Vagina (tissue), 2 donors: ENCODE measurements around the gene DUSP8. TPM values are rescaled to one million over a fixed set of nuclear protein-coding genes. Genes with fewer than 3 reads are reported as not detected.
"Not testable (repeated sequence)": the region's sequence is repeated elsewhere in the genome, so short reads cannot be mapped to it uniquely, and the experiment has no call there.

Experiments used
- DNase-seq, 2 donors: peaks; one replicate each; pipeline ENCODE4 v3.0.0-alpha.2; 2017; ENCODE audit errors: extremely low spot score in 2 of 2
- H3K27ac ChIP-seq: fragments of 200-600 bp; sonication (generic); one replicate; pipeline ENCODE4 v1.5.1; 2019
- H3K27me3 ChIP-seq: fragments of 200-600 bp; sonication (generic); one replicate; pipeline ENCODE4 v1.5.1; 2019
- H3K36me3 ChIP-seq, 2 donors: fragments of 200-600 bp; sonication (generic); one replicate each; pipeline ENCODE4 v1.5.1; 2017 to 2019
- H3K4me1 ChIP-seq: fragments of 200-600 bp; sonication (generic); one replicate; pipeline ENCODE4 v1.5.1; 2019
- H3K4me3 ChIP-seq, 2 donors: fragments of 200-600 bp; sonication (generic); 1 replicate in 1 of 2; 2 replicates in 1 of 2; pipeline ENCODE4 v1.5.1; 2016 to 2019
- H3K9me3 ChIP-seq: fragments of 200-600 bp; sonication (generic); one replicate; pipeline ENCODE4 v1.5.1; 2019
- POLR2A ChIP-seq, 2 donors: fragments of 450-650 bp; IDR thresholded peaks; one replicate each; pipeline ENCODE4 v1.6.1; 2017; ENCODE audit warnings: antibody characterized with exemption in 2 of 2, mild to moderate bottlenecking in 2 of 2, moderate library complexity in 2 of 2
- POLR2AphosphoS5 ChIP-seq, 2 donors: sonication (generic); formaldehyde crosslinking; IDR thresholded peaks; one replicate each; pipeline ENCODE4 v1.9.0; 2017; ENCODE audit warnings: antibody characterized with exemption in 2 of 2, mild to moderate bottlenecking in 2 of 2, low read depth in 1 of 2; ENCODE audit not compliant: insufficient read depth in 1 of 2
- intact Hi-C: fragments of 100-400 bp; cut with DNase I; formaldehyde crosslinking; loops from one replicate; pipeline ENCODE4 v1.15.1; 2023
- total RNA-seq: library from RNA; depleted of rRNA; stranded (reverse); fragments of >200 nt; gene quantifications from one replicate; pipeline ENCODE4 v1.2.3, GENCODE V29; 2016
- TF ChIP-seq, protein P1 (sequence below), 3 experiments: fragments of 450-650 bp in 2 of 3; fragments of 200-600 bp in 1 of 3; sonication (generic) in 1 of 3; IDR thresholded peaks; one replicate each; pipeline ENCODE4 v1.5.1; 2017 to 2019; ENCODE audit warnings: antibody characterized with exemption in 3 of 3, mild to moderate bottlenecking in 2 of 3, moderate library complexity in 2 of 3

Gene DUSP8
- total RNA-seq, 1 donor from 2014 or later, result 2.9 TPM

DNA sequence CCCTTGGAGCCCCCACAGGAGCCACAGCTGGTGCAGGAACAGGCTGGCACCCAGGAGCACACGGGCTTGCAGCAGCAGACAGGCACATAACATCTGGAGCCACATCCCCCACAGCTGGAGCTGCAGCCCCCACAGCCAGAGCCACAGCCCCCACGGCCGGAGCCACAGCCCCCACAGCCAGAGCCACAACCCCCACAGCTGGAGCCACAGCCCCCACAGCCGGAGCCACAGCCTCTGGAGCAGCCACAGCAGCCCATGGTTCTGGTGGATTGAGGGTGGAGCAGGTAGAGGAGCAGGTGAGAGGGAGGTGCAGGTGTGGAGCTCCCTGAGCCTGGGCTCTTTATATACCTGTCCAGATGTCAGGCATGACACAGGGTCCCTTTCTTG, 25.9 kb upstream of the DUSP8 start, which contains the start of gene KRTAP5-2:
TSS of gene KRTAP5-2 (minus strand) at position 301 of the 387 bp plus-strand sequence. CDS start at position 257, 44 bp downstream.
- Histone ChIP-seq H3K27ac (no peak within 1 kb of the TSS), H3K27me3 (no peaks in the 10 kb centered on the region), H3K9me3 (no peaks in the 10 kb centered on the region), H3K4me3 (no peak within 1 kb of the TSS), H3K36me3 (no peaks in the 10 kb centered on the region), H3K4me1 (no peaks in the 10 kb centered on the region)
- TF ChIP-seq POLR2AphosphoS5 (IDR thresholded peaks at IDR 0.05; ENCODE audit: insufficient read depth in 1 of 2, low read depth in 1 of 2), result no peak
- TF ChIP-seq, protein P1, sequence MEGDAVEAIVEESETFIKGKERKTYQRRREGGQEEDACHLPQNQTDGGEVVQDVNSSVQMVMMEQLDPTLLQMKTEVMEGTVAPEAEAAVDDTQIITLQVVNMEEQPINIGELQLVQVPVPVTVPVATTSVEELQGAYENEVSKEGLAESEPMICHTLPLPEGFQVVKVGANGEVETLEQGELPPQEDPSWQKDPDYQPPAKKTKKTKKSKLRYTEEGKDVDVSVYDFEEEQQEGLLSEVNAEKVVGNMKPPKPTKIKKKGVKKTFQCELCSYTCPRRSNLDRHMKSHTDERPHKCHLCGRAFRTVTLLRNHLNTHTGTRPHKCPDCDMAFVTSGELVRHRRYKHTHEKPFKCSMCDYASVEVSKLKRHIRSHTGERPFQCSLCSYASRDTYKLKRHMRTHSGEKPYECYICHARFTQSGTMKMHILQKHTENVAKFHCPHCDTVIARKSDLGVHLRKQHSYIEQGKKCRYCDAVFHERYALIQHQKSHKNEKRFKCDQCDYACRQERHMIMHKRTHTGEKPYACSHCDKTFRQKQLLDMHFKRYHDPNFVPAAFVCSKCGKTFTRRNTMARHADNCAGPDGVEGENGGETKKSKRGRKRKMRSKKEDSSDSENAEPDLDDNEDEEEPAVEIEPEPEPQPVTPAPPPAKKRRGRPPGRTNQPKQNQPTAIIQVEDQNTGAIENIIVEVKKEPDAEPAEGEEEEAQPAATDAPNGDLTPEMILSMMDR (IDR thresholded peaks at IDR 0.05), result no peak
- TF ChIP-seq POLR2A (IDR thresholded peaks at IDR 0.05), result no peak
- intact Hi-C loops, result no loop called here
- no peak for DNase-seq

DNA sequence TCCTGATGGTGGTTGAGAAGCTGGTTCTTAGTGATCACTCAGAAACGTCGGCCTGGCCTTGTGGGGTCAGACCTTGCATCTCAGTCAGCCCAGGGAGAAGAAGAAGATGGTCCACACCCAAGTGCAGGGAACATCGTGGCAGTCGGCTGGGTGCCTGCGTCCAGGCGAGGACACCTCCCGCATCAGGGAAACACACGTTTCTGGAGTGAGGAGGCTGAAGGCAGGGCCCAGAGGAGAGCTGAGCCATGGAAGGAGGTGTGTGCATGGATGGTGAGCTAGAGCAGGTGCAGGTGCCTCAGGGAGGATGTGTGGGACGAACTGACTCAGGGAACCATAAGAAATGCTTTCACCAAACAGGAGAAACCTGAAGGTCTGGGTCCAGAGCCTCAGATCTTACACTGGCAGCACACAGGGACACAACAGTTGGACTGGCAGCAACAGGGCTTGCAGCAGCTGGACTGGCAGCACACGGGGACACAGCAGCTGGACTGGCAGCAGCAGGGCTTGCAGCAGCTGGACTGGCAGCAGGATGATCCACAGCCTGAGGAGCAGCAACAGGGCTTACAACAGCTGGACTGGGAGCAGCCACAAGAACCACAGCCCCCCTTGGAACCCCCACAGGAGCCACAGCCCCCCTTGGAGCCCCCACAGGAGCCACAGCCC, 25.4 kb upstream of the DUSP8 start:
- Histone ChIP-seq H3K36me3 (no peaks in the 10 kb centered on the region), H3K4me3 (no peak overlapping the region), H3K27me3 (no peaks in the 10 kb centered on the region), H3K27ac (no peak overlapping the region), H3K4me1 (no peaks in the 10 kb centered on the region), H3K9me3 (no peaks in the 10 kb centered on the region)
- DNase-seq, result no peak
- TF ChIP-seq POLR2AphosphoS5 (IDR thresholded peaks at IDR 0.05; ENCODE audit: insufficient read depth in 1 of 2, low read depth in 1 of 2) (no peak), POLR2A (IDR thresholded peaks at IDR 0.05) (no peak)
- TF ChIP-seq, protein P1 (IDR thresholded peaks at IDR 0.05), result no peak
- intact Hi-C loops, result no loop called here

DNA sequence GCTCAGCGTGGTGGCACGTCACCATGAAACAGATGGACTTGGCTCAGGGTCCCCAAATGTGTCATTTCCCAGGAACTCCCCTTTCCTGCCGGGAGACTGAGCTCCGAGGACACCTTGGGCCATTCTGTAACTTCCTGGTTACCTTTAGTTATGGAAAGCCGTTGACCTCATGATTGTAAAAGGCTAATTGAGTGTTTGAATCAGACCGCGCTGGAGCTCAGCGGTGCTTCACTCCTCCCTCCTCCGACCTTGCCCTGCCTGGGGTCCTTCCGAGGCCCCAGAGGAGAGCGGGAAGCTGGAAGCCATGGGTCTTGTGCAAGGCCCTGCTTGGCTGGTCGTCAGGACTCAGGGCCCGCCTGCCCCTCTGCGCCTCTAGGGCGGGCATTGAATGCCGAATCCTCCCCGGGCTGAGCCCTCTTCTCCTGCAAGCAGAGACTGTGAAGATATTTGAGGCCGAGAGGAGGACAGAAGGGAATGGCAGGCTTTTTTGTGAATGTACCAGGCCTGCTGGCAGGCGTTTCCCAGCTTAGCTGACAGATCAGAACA, 24.6 kb upstream of the DUSP8 start:
- H3K4me1 ChIP-seq, H3K27me3 ChIP-seq, DNase-seq, H3K9me3 ChIP-seq, H3K27ac ChIP-seq, intact Hi-C loops, H3K36me3 ChIP-seq, H3K4me3 ChIP-seq: not testable (repeated sequence)

DNA sequence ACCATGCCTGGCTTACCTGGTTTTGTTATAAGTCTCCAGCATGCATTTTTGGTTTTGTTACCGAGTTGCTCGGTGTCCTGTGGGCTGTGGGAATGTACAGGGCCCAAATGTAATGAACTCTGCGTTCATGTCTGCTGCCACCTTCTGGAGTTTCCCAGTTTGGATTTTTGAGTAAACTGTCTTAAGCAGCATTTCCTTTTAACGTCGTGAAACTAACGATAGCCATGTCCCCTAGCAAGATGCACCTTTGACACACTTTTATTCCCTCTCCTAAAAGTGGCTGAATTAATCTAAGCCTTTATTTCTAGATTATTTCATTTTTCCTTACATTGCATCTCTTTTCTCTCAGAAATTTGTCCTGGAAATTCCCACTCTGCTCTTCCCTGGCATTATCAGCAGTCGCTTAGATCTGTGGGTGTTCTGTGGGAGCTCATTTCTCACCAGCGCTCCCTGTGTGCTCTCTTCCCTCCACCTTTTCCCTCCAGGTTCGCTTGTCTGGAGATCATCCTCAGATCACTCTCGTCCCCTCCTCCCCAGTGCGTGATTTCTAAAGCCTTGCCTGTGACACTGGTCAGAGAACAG, 24.0 kb upstream of the DUSP8 start:
- H3K4me1 ChIP-seq, H3K4me3 ChIP-seq, H3K9me3 ChIP-seq, DNase-seq, H3K27ac ChIP-seq, H3K36me3 ChIP-seq, H3K27me3 ChIP-seq, intact Hi-C loops: not testable (repeated sequence)

DNA sequence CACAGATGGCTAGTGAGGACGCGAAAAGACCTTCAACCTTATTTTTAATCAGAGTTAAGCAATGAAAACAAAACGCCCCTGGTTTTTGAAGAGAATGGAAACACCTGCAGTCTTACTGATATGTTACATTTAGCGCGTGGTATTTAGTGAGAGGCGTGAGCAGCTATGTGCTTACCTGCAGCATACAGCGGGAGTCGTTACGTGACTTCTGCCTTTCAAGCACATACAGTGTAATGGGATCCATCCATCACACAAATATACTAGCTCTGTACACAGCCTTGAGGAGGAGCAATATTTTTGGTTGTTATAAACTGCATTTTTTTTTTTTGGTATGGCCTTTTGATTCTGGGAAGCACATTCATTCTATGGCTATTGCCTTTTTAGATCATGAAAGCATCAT, 20.6 kb upstream of the DUSP8 start:
- no peak for DNase-seq
- intact Hi-C loops, result no loop called here
- no peaks in the 10 kb centered on the region for H3K27me3 ChIP-seq
- no peak overlapping the region for H3K27ac ChIP-seq
- TF ChIP-seq POLR2AphosphoS5 (IDR thresholded peaks at IDR 0.05; ENCODE audit: insufficient read depth in 1 of 2, low read depth in 1 of 2), result no peak
- TF ChIP-seq, protein P1 (IDR thresholded peaks at IDR 0.05), result no peak
- no peak for TF ChIP-seq POLR2A (IDR thresholded peaks at IDR 0.05)
- no peaks in the 10 kb centered on the region for H3K4me1 ChIP-seq
- H3K36me3 ChIP-seq, result no peaks in the 10 kb centered on the region
- no peak overlapping the region for H3K4me3 ChIP-seq
- no peaks in the 10 kb centered on the region for H3K9me3 ChIP-seq

DNA sequence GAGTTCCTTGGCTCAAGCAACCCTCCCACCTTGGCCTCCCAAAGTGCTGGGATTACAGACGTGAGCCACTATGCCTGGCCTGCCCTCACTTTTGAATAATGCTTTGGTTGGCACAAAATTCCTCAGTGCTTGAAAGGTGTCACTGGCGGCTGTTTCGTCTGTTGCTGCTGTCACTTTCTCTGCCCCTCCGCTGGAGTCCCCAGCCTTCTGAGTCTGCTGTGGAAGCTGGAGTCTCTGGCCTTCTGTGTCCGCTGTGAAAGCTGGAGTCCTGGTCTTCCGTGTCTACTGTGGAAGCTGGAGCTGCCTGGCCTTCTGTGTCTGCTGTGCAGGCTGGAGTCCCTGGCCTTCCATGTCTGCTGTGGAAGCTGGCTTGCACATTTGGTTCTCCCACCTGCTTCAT, 17.9 kb upstream of the DUSP8 start:
- no peaks in the 10 kb centered on the region for H3K4me1 ChIP-seq
- TF ChIP-seq, protein P1 (IDR thresholded peaks at IDR 0.05), result no peak
- TF ChIP-seq POLR2A (IDR thresholded peaks at IDR 0.05) (no peak), POLR2AphosphoS5 (IDR thresholded peaks at IDR 0.05; ENCODE audit: insufficient read depth in 1 of 2, low read depth in 1 of 2) (no peak)
- no peak for DNase-seq
- no peaks in the 10 kb centered on the region for H3K9me3 ChIP-seq
- no peaks in the 10 kb centered on the region for H3K27me3 ChIP-seq
- intact Hi-C loops, result no loop called here
- H3K36me3 ChIP-seq, result no peaks in the 10 kb centered on the region
- no peak overlapping the region for H3K4me3 ChIP-seq
- H3K27ac ChIP-seq, result no peak overlapping the region

DNA sequence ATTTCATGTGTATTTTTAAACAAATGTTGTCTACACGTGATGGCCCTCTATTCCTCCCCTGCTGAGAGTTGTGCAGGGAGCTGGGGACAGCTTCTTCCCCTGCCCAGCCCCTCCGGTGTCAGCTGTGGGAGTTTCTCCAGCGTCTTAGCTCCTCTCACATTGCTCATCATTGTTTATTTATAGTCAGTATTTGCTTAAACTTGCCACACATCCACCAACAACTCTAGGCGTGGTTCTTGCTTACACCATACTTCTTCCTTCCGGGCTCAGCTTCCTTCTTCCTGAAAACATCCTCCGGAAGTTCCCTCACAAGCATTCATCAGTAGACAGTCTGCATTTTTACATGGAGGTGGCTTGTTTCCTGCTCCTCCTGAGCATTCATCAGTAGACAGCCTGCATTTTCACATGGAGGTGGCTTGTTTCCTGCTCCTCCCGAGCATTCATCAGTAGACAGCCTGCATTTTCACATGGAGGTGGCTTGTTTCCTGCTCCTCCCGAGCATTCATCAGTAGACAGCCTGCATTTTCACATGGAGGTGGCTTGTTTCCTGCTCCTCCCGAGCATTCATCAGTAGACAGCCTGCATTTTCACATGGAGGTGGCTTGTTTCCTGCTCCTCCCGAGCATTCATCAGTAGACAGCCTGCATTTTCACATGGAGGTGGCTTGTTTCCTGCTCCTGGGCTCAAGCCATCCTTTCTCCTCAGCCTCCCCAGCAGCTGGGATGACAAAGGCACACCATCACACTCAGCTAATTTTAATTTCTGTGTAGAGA, 17.3 kb upstream of the DUSP8 start:
- H3K4me1 ChIP-seq, H3K9me3 ChIP-seq, intact Hi-C loops, DNase-seq, H3K36me3 ChIP-seq, H3K27ac ChIP-seq, H3K27me3 ChIP-seq, H3K4me3 ChIP-seq: not testable (repeated sequence)
